OCI-LY1 (cell line): Measurements from ENCODE around the gene LONP1.

Experiments
- H2AFZ ChIP-seq: fragments of 200-600 bp; sonication (generic), shearing (Covaris generic); 2 replicates; pipeline ENCODE4 v1.6.0; 2014; ENCODE audit warnings: antibody characterized with exemption, mild to moderate bottlenecking, low read length
- H3F3A ChIP-seq: fragments of 200-600 bp; sonication (generic), shearing (Covaris generic); 2 replicates; pipeline ENCODE4 v1.6.0; 2014; ENCODE audit warnings: mild to moderate bottlenecking, antibody characterized with exemption, low read length, moderate library complexity; ENCODE audit not compliant: insufficient read depth
- H3K27ac ChIP-seq: fragments of 200-600 bp; sonication (generic); 2 replicates; pipeline ENCODE4 v1.5.1; 2014; ENCODE audit warnings: low read length, mixed run types, mild to moderate bottlenecking, low read depth; ENCODE audit not compliant: poor library complexity, severe bottlenecking
- H3K27me3 ChIP-seq: fragments of 200-600 bp; sonication (generic); 2 replicates; pipeline ENCODE4 v1.6.0; 2014; ENCODE audit warnings: antibody characterized with exemption, mild to moderate bottlenecking, low read length, moderate library complexity; ENCODE audit not compliant: insufficient read depth
- H3K36me3 ChIP-seq: fragments of 200-600 bp; sonication (generic); 2 replicates; pipeline ENCODE4 v1.6.1; 2014; ENCODE audit warnings: mild to moderate bottlenecking, antibody characterized with exemption, low read length, moderate library complexity, mixed read lengths; ENCODE audit not compliant: insufficient read depth
- H3K4me1 ChIP-seq: fragments of 200-600 bp; sonication (generic); 2 replicates; pipeline ENCODE4 v1.5.1; 2014; ENCODE audit warnings: mild to moderate bottlenecking, low read length, moderate library complexity; ENCODE audit not compliant: insufficient read depth, severe bottlenecking
- H3K4me2 ChIP-seq: fragments of 200-600 bp; sonication (generic), shearing (Covaris generic); 2 replicates; pipeline ENCODE4 v1.6.1; 2014; ENCODE audit warnings: low read length
- H3K4me3 ChIP-seq: fragments of 200-600 bp; sonication (generic); 2 replicates; pipeline ENCODE4 v1.5.1; 2014; ENCODE audit warnings: low read length, low read depth, mild to moderate bottlenecking, mixed read lengths; ENCODE audit not compliant: poor library complexity, severe bottlenecking
- H3K79me2 ChIP-seq: fragments of 200-600 bp; shearing (Covaris generic); 2 replicates; pipeline ENCODE4 v1.6.1; 2016; ENCODE audit warnings: mixed run types, low read length, mixed read lengths; ENCODE audit not compliant: insufficient read depth
- H3K9ac ChIP-seq: fragments of 200-600 bp; sonication (generic), shearing (Covaris generic); 2 replicates; pipeline ENCODE4 v1.6.1; 2014; ENCODE audit warnings: mild to moderate bottlenecking, low read length, mixed read lengths
- H3K9me2 ChIP-seq: fragments of 200-600 bp; sonication (generic), shearing (Covaris generic); 2 replicates; pipeline ENCODE4 v1.6.1; 2014; ENCODE audit warnings: low read depth, mild to moderate bottlenecking, low read length, mixed read lengths
- H3K9me3 ChIP-seq: fragments of 200-600 bp; shearing (Covaris generic); 2 replicates; pipeline ENCODE4 v1.6.1; 2014; ENCODE audit warnings: low read length, mixed read lengths
- H4K20me1 ChIP-seq: fragments of 200-600 bp; sonication (generic), shearing (Covaris generic); 2 replicates; pipeline ENCODE4 v1.6.0; 2016; ENCODE audit warnings: mild to moderate bottlenecking, low read length; ENCODE audit not compliant: insufficient read depth
- EZH2 ChIP-seq: fragments of 200-600 bp; sonication (generic), shearing (Covaris generic); IDR thresholded peaks from 2 replicates; pipeline ENCODE4 v1.8.0; 2017; ENCODE audit warnings: borderline replicate concordance, mixed run types, mild to moderate bottlenecking, antibody characterized with exemption, low read length, moderate library complexity, mixed read lengths
- TF ChIP-seq, protein P1 (sequence below): fragments of 200-600 bp; sonication (generic), shearing (Covaris generic); IDR thresholded peaks from 2 replicates; pipeline ENCODE4 v1.5.1; 2017; ENCODE audit warnings: mild to moderate bottlenecking, antibody characterized with exemption, low read length, moderate library complexity, mixed read lengths

Gene LONP1

DNA sequence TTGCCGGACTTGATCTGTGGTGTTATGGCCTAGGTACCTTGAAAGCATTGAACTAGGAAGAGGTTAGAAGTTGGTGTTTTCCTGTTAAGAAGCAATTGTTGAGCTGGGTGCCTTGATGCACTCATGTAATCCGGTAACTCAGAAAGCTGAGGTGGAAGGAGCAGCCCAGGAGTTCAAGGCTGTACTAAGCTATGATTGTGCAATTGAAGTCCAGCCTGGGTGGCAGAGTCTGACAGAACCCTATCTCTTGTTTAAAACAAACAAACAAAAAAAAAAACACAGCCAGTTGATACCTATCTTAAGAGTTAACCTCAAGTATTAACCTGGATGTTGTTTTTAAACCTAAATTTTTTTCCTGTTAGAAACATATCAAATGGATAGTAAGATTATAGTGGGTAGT, 77.7 kb downstream of the LONP1 start:
- Histone ChIP-seq H2AFZ (no peak overlapping the region), H3K9ac (no peak overlapping the region), H3K27me3 (no peaks in the 10 kb centered on the region), H3K27ac (no peak overlapping the region), H4K20me1 (0 out of 2 replicates have a peak, but pooled peaks cover 3% of the 10 kb centered on the region), H3K9me2 (no peaks in the 10 kb centered on the region), H3K9me3 (no peaks in the 10 kb centered on the region), H3K4me1 (no peaks in the 10 kb centered on the region), H3K4me2 (no peak overlapping the region), H3K79me2 (peaks cover 66% of the 10 kb centered on the region), H3F3A (no peaks in the 10 kb centered on the region), H3K4me3 (no peak overlapping the region), H3K36me3 (peaks cover 87% of the 10 kb centered on the region)
- TF ChIP-seq EZH2: no peak
- TF ChIP-seq, protein P1, sequence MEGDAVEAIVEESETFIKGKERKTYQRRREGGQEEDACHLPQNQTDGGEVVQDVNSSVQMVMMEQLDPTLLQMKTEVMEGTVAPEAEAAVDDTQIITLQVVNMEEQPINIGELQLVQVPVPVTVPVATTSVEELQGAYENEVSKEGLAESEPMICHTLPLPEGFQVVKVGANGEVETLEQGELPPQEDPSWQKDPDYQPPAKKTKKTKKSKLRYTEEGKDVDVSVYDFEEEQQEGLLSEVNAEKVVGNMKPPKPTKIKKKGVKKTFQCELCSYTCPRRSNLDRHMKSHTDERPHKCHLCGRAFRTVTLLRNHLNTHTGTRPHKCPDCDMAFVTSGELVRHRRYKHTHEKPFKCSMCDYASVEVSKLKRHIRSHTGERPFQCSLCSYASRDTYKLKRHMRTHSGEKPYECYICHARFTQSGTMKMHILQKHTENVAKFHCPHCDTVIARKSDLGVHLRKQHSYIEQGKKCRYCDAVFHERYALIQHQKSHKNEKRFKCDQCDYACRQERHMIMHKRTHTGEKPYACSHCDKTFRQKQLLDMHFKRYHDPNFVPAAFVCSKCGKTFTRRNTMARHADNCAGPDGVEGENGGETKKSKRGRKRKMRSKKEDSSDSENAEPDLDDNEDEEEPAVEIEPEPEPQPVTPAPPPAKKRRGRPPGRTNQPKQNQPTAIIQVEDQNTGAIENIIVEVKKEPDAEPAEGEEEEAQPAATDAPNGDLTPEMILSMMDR: no peak
